Cardiac muscle cell (in vitro differentiated cells and primary cell): ENCODE data around the gene ZNF654. TPM values are rescaled to one million over a fixed set of nuclear protein-coding genes. Genes with fewer than 3 reads are reported as not detected.

ENCODE experiments used
- DNase-seq, 2 donors: peaks; one replicate each; pipeline versions ENCODE4 v3.0.0 to v3.0.0-alpha.2; 2010 to 2017; ENCODE audit warnings: low read depth in 1 of 2, low spot score in 1 of 2
- H3K27ac ChIP-seq: fragments of 200-600 bp; sonication (generic); 2 replicates; pipeline ENCODE4 v1.5.1; 2016
- H3K27me3 ChIP-seq: fragments of 200-600 bp; sonication (generic); 2 replicates; pipeline ENCODE4 v1.6.0; 2016; ENCODE audit warnings: control low read depth
- H3K36me3 ChIP-seq: fragments of 200-600 bp; sonication (generic); 2 replicates; pipeline ENCODE4 v1.5.1; 2016; ENCODE audit warnings: control low read depth
- H3K4me1 ChIP-seq: fragments of 200-600 bp; sonication (generic); 2 replicates; pipeline ENCODE4 v1.8.1; 2017; ENCODE audit warnings: low read depth, mild to moderate bottlenecking, mixed run types
- H3K4me3 ChIP-seq: fragments of 200-600 bp; sonication (generic); 2 replicates; pipeline ENCODE4 v1.5.1; 2016; ENCODE audit warnings: mild to moderate bottlenecking
- H3K9me3 ChIP-seq: fragments of 200-600 bp; sonication (generic); 2 replicates; pipeline ENCODE4 v1.5.1; 2017; ENCODE audit warnings: low read depth, mild to moderate bottlenecking, control low read depth
- polyA plus RNA-seq: library from polyadenylated mRNA; unstranded; fragments of >200 nt; fragmentation: Nextera tagmentation; extraction: Ambion mirVana; gene quantifications from 2 replicates; pipeline ENCODE4 v1.2.1, GENCODE V29; 2016
- total RNA-seq: library from RNA; depleted of rRNA; stranded (reverse); fragments of >200 nt; gene quantifications from 2 replicates; pipeline ENCODE4 v1.2.3, GENCODE V29; 2016
- TF ChIP-seq, protein P1 (sequence below): IDR thresholded peaks from 2 replicates; pipeline ENCODE4 v1.5.1; 2012; ENCODE audit warnings: low read depth, mild to moderate bottlenecking, low read length

Gene ZNF654
- total and polyA plus RNA-seq, 2 experiments from 2014 or later = 12.0 to 13.1 TPM

DNA sequence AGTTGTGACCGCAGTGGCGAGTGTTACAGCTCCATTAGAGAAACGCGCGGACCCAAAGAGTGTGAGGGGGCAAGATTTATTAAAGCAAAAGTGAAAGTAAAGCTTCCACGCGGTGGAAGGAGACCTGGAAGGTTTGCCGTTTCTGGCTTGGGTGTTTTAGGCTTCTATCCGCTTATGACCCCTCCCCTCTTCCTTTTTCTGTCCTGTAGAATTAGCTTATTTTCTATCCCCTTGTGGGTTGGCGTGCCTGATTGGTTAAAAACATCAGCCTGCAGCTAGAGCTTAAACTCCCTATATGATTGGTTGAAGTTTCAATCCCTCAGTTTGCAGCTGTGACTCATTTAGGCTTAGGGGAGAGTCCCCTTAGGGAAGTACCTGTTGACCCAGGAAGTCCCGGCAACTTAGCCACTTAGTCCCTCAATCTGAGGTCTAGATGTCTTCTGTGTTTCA is 130.3 kb downstream of the ZNF654 start:
- H3K36me3 ChIP-seq = no peaks in the 10 kb centered on the region
- no peaks in the 10 kb centered on the region for H3K27me3 ChIP-seq
- H3K4me3 ChIP-seq = no peak overlapping the region
- no peaks in the 10 kb centered on the region for H3K4me1 ChIP-seq
- no peaks in the 10 kb centered on the region for H3K9me3 ChIP-seq
- DNase-seq = no peak
- H3K27ac ChIP-seq = no peak overlapping the region
- TF ChIP-seq, protein P1, sequence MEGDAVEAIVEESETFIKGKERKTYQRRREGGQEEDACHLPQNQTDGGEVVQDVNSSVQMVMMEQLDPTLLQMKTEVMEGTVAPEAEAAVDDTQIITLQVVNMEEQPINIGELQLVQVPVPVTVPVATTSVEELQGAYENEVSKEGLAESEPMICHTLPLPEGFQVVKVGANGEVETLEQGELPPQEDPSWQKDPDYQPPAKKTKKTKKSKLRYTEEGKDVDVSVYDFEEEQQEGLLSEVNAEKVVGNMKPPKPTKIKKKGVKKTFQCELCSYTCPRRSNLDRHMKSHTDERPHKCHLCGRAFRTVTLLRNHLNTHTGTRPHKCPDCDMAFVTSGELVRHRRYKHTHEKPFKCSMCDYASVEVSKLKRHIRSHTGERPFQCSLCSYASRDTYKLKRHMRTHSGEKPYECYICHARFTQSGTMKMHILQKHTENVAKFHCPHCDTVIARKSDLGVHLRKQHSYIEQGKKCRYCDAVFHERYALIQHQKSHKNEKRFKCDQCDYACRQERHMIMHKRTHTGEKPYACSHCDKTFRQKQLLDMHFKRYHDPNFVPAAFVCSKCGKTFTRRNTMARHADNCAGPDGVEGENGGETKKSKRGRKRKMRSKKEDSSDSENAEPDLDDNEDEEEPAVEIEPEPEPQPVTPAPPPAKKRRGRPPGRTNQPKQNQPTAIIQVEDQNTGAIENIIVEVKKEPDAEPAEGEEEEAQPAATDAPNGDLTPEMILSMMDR = no peak

DNA sequence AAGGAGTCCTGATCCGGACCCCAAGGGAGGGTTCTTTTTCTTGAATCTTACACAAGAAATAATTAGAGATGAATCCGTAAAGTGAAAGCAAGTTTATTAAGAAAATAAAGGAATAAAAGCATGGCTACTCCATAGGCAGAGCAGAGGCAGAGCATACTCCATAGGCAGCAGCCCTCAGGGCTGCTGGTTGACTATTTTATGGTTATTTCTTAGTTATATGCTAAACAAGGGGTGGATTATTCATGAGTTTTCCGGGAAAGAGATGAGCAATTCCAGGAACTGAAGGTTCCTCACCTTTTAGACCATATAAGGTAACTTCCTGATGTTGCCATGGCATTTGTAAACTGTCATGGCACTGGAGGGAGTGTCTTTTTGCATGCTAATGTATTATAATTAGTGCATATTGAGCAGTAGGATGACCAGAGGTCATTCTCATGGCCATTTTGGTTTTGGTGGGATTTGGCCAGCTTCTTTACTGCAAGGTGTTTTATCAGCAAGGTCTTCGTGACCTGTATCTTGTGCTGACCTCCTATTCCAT is 132.9 kb downstream of the ZNF654 start:
- no peak overlapping the region for H3K4me3 ChIP-seq
- H3K4me1 ChIP-seq = no peaks in the 10 kb centered on the region
- H3K36me3 ChIP-seq = no peaks in the 10 kb centered on the region
- H3K27ac ChIP-seq = no peak overlapping the region
- TF ChIP-seq, protein P1 = no peak
- H3K9me3 ChIP-seq = no peaks in the 10 kb centered on the region
- no peak for DNase-seq
- no peaks in the 10 kb centered on the region for H3K27me3 ChIP-seq

DNA sequence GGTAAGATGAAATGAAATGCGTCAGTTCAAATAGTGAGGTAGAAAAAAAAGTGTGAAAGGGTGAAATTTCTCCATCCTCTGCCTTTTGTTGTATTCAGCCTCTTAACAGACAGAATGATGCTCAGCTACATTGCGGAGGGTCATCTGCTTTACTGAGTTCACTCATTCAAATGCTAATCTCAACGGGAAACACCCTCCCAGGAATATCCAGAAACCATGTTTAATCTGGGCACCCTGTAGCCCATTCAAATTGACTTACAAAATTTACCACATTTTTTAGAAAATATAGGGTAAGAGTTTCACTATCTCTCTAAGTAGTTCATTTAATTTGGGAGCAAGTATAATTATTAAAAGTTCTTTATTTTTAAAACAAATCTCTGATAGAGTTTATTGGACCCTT is 133.6 kb downstream of the ZNF654 start:
- no peaks in the 10 kb centered on the region for H3K27me3 ChIP-seq
- H3K4me1 ChIP-seq = no peaks in the 10 kb centered on the region
- TF ChIP-seq, protein P1 = no peak
- H3K27ac ChIP-seq = no peak overlapping the region
- no peak overlapping the region for H3K4me3 ChIP-seq
- DNase-seq = no peak
- H3K9me3 ChIP-seq = no peaks in the 10 kb centered on the region
- no peaks in the 10 kb centered on the region for H3K36me3 ChIP-seq

Other genes starting within 250 kb of the ZNF654 start
- 36.8 and 46.7 TPM in 2 replicates for gene CGGBP1, start 250 bp upstream of the ZNF654 start, total RNA-seq
- gene CGGBP1, start 250 bp upstream of the ZNF654 start, polyA plus RNA-seq = 46.8 and 63.8 TPM in 2 replicates
- gene C3orf38, start 90.7 kb downstream of the ZNF654 start, total RNA-seq = 20.3 and 20.5 TPM in 2 replicates
- 22.3 and 26.6 TPM in 2 replicates for gene C3orf38, start 90.7 kb downstream of the ZNF654 start, polyA plus RNA-seq